GM18511 (cell line): ENCODE data around the gene GSTM3.
A peak's percentile ranks its signal among the peaks of the same experiment; 100 is the strongest.
"Not testable (repeated sequence)": the region's sequence is repeated elsewhere in the genome, so short reads cannot be mapped to it uniquely, and the experiment has no call there.

Experiments
- ATAC-seq: cut with Tn5 transposase; IDR thresholded peaks from one replicate; pipeline ENCODE4 v1.9.1; 2021; ENCODE audit warnings: mild to moderate bottlenecking, moderate library complexity; ENCODE audit not compliant: unreplicated experiment

The GSTM3 gene

GRCh38 chr1:109776206-109776835, 35.5 kb upstream of the GSTM3 start:
- ATAC-seq: no peak

GRCh38 chr1:109775398-109775797, 34.6 kb upstream of the GSTM3 start:
- ATAC-seq: no peak

- ATAC-seq: no peak
Measured at GRCh38 chr1:109773900-109774485, 33.2 kb upstream of the GSTM3 start.

- peak; percentile 75 for ATAC-seq
Measured at GRCh38 chr1:109773203-109773899, 32.5 kb upstream of the GSTM3 start.

- ATAC-seq: no peak
Measured at GRCh38 chr1:109772658-109773202, 31.9 kb upstream of the GSTM3 start.

- no peak for ATAC-seq
Measured at GRCh38 chr1:109771712-109772657, 31.1 kb upstream of the GSTM3 start.

GRCh38 chr1:109770331-109771095, 29.7 kb upstream of the GSTM3 start:
- ATAC-seq: no peak

- no peak for ATAC-seq
Measured at GRCh38 chr1:109769330-109770078, 28.7 kb upstream of the GSTM3 start.

GRCh38 chr1:109768820-109769219, 28.0 kb upstream of the GSTM3 start:
- no peak for ATAC-seq

- ATAC-seq: no peak
Measured at GRCh38 chr1:109768335-109768650, 27.5 kb upstream of the GSTM3 start.

GRCh38 chr1:109767637-109768334, 26.9 kb upstream of the GSTM3 start:
- no peak for ATAC-seq

GRCh38 chr1:109766991-109767636, 26.3 kb upstream of the GSTM3 start:
- not testable (repeated sequence) for ATAC-seq

- no peak for ATAC-seq
Measured at GRCh38 chr1:109765896-109766615, 25.2 kb upstream of the GSTM3 start.

- ATAC-seq: no peak
Measured at GRCh38 chr1:109765483-109765815, 24.6 kb upstream of the GSTM3 start.

- no peak for ATAC-seq
Measured at GRCh38 chr1:109764561-109765482, 24.0 kb upstream of the GSTM3 start.

- ATAC-seq: no peak
Measured at GRCh38 chr1:109763646-109764415, 23.0 kb upstream of the GSTM3 start, which contains the start of gene EPS8L3. Gene EPS8L3, minus strand, starts transcription at chr1:109763923. Its CDS starts 2,174 bp downstream, at chr1:109761749.
